ENCODE results near the gene INSR. TPM values are rescaled to one million over a fixed set of nuclear protein-coding genes. Genes with fewer than 3 reads are reported as not detected.
A peak's percentile ranks its signal among the peaks of the same experiment; 100 is the strongest.

INSR gene
- total and polyA plus RNA-seq, 2 donors (not counting 3 experiments of a cell fraction or from before 2014, with no cell fraction given): 4.9 to 19.5 TPM

- BruUV-seq (replicated peaks): no TSS peak
- FAIRE-seq: no peak
Observed at GRCh38 chr19:7083076-7083956, 210.9 kb downstream of the INSR start.

GRCh38 chr19:7078008-7078407 is 216.2 kb downstream of the INSR start:
- no peak overlapping the region for H3K4me3 ChIP-seq (replicated peaks in 1 of 3; ENCODE audit: insufficient read depth in 1 of 3, low read depth in 1 of 3, low read length in 3 of 3)
- H3K9me1 ChIP-seq (replicated peaks; ENCODE audit: control insufficient read depth, extremely low read depth, insufficient read depth, low read length): no peaks in the 10 kb centered on the region
- H3K9ac ChIP-seq (replicated peaks; ENCODE audit: extremely low read depth, insufficient read depth, low read length): no peak overlapping the region
- peaks cover 27% of the 10 kb centered on the region for H3K9me3 ChIP-seq (replicated peaks; ENCODE audit: control insufficient read depth, insufficient read depth, low read length)
- H2AFZ ChIP-seq (ENCODE audit: low read depth, low read length): no peak overlapping the region
- no peaks in the 10 kb centered on the region for H4K20me1 ChIP-seq (replicated peaks; ENCODE audit: control insufficient read depth, extremely low read depth, insufficient read depth, low read length)
- BruUV-seq (replicated peaks): no TSS peak
- intact Hi-C loops (cut with micrococcal nuclease): no loop called here
- H3K27ac ChIP-seq (ENCODE audit: insufficient read depth, low read depth, low read length): no peak overlapping the region
- dilution Hi-C loops (cut with MboI; ENCODE audit: extremely low pct_ligation_motif_present, low sequenced_read_pairs): no loop called here
- FAIRE-seq: no peak
- H3K4me2 ChIP-seq (ENCODE audit: insufficient read depth, low read length): no peak overlapping the region
- no peak for DNase-seq (ENCODE audit: low read depth, low spot score)
- H3K4me1 ChIP-seq (ENCODE audit: control insufficient read depth, extremely low read depth, insufficient read depth, low read length): no peaks in the 10 kb centered on the region
- TF ChIP-seq EZH2 (IDR thresholded peaks at IDR 0.05; ENCODE audit: borderline replicate concordance, low read depth, low read length, severe bottlenecking) (no peak), JUN (IDR thresholded peaks at IDR 0.05; ENCODE audit: borderline replicate concordance, insufficient read depth, insufficient read length, low read depth) (no peak), MYC (IDR thresholded peaks at IDR 0.05; ENCODE audit: low read depth, low read length) (no peak), MAX (IDR thresholded peaks at IDR 0.05; ENCODE audit: insufficient read depth, insufficient read length) (no peak), POLR2AphosphoS5 (IDR thresholded peaks at IDR 0.05; ENCODE audit: insufficient read depth, low read depth, low read length) (no peak), GATA2 (IDR thresholded peaks at IDR 0.05; ENCODE audit: insufficient read depth, insufficient read length, low read depth, low read length) (no peak), FOS (IDR thresholded peaks at IDR 0.05; ENCODE audit: borderline replicate concordance, insufficient read depth, low read length) (no peak), CTCF (IDR thresholded peaks at IDR 0.05; ENCODE audit: extremely low read depth in 1 of 2, insufficient read depth in 1 of 2, low read depth in 1 of 2, low read length in 2 of 2) (no peak), POLR2A (IDR thresholded peaks at IDR 0.05; ENCODE audit: low read depth, low read length) (no peak)
- CTCF ChIA-PET: no interaction called here
- H3K79me2 ChIP-seq (ENCODE audit: control insufficient read depth, insufficient read depth, low read length): peaks cover 2% of the 10 kb centered on the region
- no peaks in the 10 kb centered on the region for H3K27me3 ChIP-seq (ENCODE audit: control insufficient read depth in 2 of 2, insufficient read depth in 2 of 2, low read length in 2 of 2)
- peaks cover 36 to 51% of the 10 kb centered on the region in 2 experiments for H3K36me3 ChIP-seq (ENCODE audit: control insufficient read depth in 2 of 2, extremely low read depth in 1 of 2, insufficient read depth in 2 of 2, low read length in 2 of 2)
- POLR2A ChIA-PET: no interaction called here

More at GRCh38 chr19:7083076-7083956, 210.9 kb downstream of the INSR start:
- peak; percentile 16 for DNase-seq (ENCODE audit: low read depth, low spot score)
- intact Hi-C loops (cut with micrococcal nuclease): no loop called here
- dilution Hi-C loops (cut with MboI; ENCODE audit: extremely low pct_ligation_motif_present, low sequenced_read_pairs): no loop called here
- Histone ChIP-seq H4K20me1 (replicated peaks; ENCODE audit: control insufficient read depth, extremely low read depth, insufficient read depth, low read length) (no peaks in the 10 kb centered on the region), H3K27me3 (ENCODE audit: control insufficient read depth in 2 of 2, insufficient read depth in 2 of 2, low read length in 2 of 2) (no peaks in the 10 kb centered on the region), H2AFZ (ENCODE audit: low read depth, low read length) (no peak overlapping the region), H3K79me2 (ENCODE audit: control insufficient read depth, insufficient read depth, low read length) (no peaks in the 10 kb centered on the region), H3K36me3 (ENCODE audit: control insufficient read depth in 2 of 2, extremely low read depth in 1 of 2, insufficient read depth in 2 of 2, low read length in 2 of 2) (peaks cover 36 to 38% of the 10 kb centered on the region in 2 experiments), H3K9me1 (replicated peaks; ENCODE audit: control insufficient read depth, extremely low read depth, insufficient read depth, low read length) (no peaks in the 10 kb centered on the region), H3K4me2 (ENCODE audit: insufficient read depth, low read length) (no peak overlapping the region), H3K4me3 (replicated peaks in 1 of 3; ENCODE audit: insufficient read depth in 1 of 3, low read depth in 1 of 3, low read length in 3 of 3) (no peak overlapping the region), H3K9me3 (replicated peaks; ENCODE audit: control insufficient read depth, insufficient read depth, low read length) (peaks cover 41% of the 10 kb centered on the region), H3K27ac (ENCODE audit: insufficient read depth, low read depth, low read length) (no peak overlapping the region), H3K9ac (replicated peaks; ENCODE audit: extremely low read depth, insufficient read depth, low read length) (no peak overlapping the region), H3K4me1 (ENCODE audit: control insufficient read depth, extremely low read depth, insufficient read depth, low read length) (no peaks in the 10 kb centered on the region)
- ChIA-PET POLR2A (no interaction called here), CTCF (no interaction called here)
- no peak for TF ChIP-seq POLR2AphosphoS5 (IDR thresholded peaks at IDR 0.05; ENCODE audit: insufficient read depth, low read depth, low read length)

Measured in endothelial cell of umbilical vein (primary cell).